Esophagus (tissue), 2 donors: ENCODE measurements around the gene CDH22. TPM values are rescaled to one million over a fixed set of nuclear protein-coding genes. Genes with fewer than 3 reads are reported as not detected.

Experiments used
- H3K27ac ChIP-seq, 2 donors: one replicate each; pipeline ENCODE4 v1.5.1; 2013; ENCODE audit warnings: low read depth in 2 of 2, mild to moderate bottlenecking in 2 of 2, inconsistent platforms in 1 of 2, low read length in 1 of 2, moderate library complexity in 1 of 2
- H3K27me3 ChIP-seq, 2 donors: one replicate each; pipeline ENCODE4 v1.6.1; 2013; ENCODE audit warnings: low read length in 2 of 2, control low read depth in 1 of 2, mild to moderate bottlenecking in 1 of 2; ENCODE audit not compliant: insufficient read depth in 2 of 2, control insufficient read depth in 1 of 2
- H3K36me3 ChIP-seq, 2 donors: one replicate each; pipeline ENCODE4 v1.6.1; 2013; ENCODE audit warnings: low read length in 1 of 2; ENCODE audit not compliant: control insufficient read depth in 2 of 2, insufficient read depth in 2 of 2
- H3K4me1 ChIP-seq, 2 donors: one replicate each; pipeline ENCODE4 v1.6.1; 2013; ENCODE audit warnings: low read length in 1 of 2; ENCODE audit not compliant: control insufficient read depth in 2 of 2, insufficient read depth in 2 of 2
- H3K4me3 ChIP-seq, 2 donors: one replicate each; pipeline ENCODE4 v1.5.1; 2013; ENCODE audit warnings: low read length in 2 of 2, mild to moderate bottlenecking in 2 of 2, low read depth in 1 of 2, moderate library complexity in 1 of 2
- H3K9me3 ChIP-seq, 2 donors: one replicate each; pipeline ENCODE4 v1.6.1; 2013; ENCODE audit warnings: mild to moderate bottlenecking in 2 of 2, low read depth in 1 of 2, low read length in 1 of 2, moderate library complexity in 1 of 2; ENCODE audit not compliant: control insufficient read depth in 2 of 2, insufficient read depth in 1 of 2
- WGBS, 2 donors: extraction: QIAGEN DNeasy Blood & Tissue Kit; methylation state at CpG; one replicate each; pipeline ENCODE4 v1.1.7; 2013; 5-methylcytosine and 5-hydroxymethylcytosine counted together
- polyA plus RNA-seq, 2 donors: library from polyadenylated mRNA; stranded (reverse); fragments of 200-250 nt; gene quantifications; one replicate each; pipeline ENCODE4 v1.2.3, GENCODE V29; 2013
- donor health status: healthy with polysubstance abuse.
- donor health status: Bipolar disorder and iron deficiency.

Gene CDH22
- polyA plus RNA-seq, 2 donors = 0.55 to 0.86 TPM

DNA sequence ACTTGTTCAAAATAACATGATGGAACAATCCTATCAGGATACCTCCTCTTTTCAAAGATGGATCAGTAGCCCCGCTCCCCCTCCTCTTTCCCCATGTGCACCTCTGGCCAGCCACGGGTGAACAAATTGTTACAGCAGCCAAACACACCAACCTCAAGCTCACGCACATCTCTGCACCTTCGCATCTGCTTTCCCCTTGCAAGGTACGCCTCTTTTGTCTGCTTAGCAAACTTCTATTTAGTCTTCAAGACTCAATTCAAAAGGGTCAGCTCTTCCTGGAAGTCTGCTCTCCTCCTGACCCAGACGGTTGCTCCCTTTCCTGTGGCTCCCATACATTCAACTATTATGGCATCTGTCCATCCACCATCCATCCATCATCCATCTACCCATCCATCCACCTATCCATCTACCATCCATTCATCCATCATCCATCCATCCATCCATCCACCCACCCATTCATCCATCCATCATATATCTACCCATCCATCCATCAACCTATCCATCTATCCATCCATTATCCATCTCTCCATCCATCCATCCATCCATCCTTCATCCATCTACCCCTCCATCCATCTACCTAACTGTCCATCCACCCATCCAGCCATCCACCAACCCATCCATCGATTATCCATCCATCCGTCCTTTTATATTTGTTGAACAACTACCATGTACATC is 36.3 kb upstream of the CDH22 start:
- H3K4me3 ChIP-seq = no peak overlapping the region
- no peaks in the 10 kb centered on the region for H3K9me3 ChIP-seq
- peaks cover 0 to 4% of the 10 kb centered on the region in 2 donors for H3K27me3 ChIP-seq
- peaks cover 6% of the 10 kb centered on the region in 2 donors for H3K4me1 ChIP-seq
- H3K36me3 ChIP-seq = no peaks in the 10 kb centered on the region
- H3K27ac ChIP-seq = no peak overlapping the region
- WGBS, 2 donors = 62 to 73% methylated on average over 8 of the region's 8 CpGs

DNA sequence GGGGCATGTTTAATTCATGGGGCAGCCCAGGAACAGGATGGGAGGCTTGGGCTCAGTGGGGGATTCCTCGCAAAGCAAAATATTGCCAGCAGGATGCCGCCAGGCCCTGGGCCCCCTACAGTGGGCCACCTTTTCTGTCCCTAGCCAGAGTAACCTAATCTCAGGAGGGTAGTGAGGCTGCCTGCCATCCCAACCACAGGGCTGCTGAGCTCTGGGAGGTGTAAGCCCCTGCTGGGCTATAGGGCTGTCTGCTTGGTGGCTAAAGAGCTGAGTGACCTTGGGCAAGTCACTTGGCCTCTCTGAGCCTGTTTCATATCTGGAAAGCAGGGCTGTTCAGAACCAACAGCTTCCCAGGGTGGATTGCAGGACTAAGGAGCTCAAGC is 35.7 kb upstream of the CDH22 start:
- Histone ChIP-seq H3K27ac (no peak overlapping the region), H3K36me3 (no peaks in the 10 kb centered on the region), H3K4me3 (no peak overlapping the region), H3K9me3 (no peaks in the 10 kb centered on the region), H3K27me3 (peaks cover 0 to 6% of the 10 kb centered on the region in 2 donors), H3K4me1 (peaks cover 6% of the 10 kb centered on the region in 2 donors)
- 63 to 72% methylated on average over 2 of the region's 2 CpGs for WGBS, 2 donors

- H3K4me3 ChIP-seq = no peak overlapping the region
- H3K27ac ChIP-seq = no peak overlapping the region
- H3K36me3 ChIP-seq = no peaks in the 10 kb centered on the region
- WGBS, 2 donors = 7 to 15% methylated on average over 17 of the region's 17 CpGs
- no peaks in the 10 kb centered on the region for H3K9me3 ChIP-seq
- H3K27me3 ChIP-seq = peaks cover 0 to 6% of the 10 kb centered on the region in 2 donors
- H3K4me1 ChIP-seq = peaks cover 6% of the 10 kb centered on the region in 2 donors
Observed at GRCh38 chr20:46343348-46343974, 35.2 kb upstream of the CDH22 start.

- peaks cover 0 to 6% of the 10 kb centered on the region in 2 donors for H3K27me3 ChIP-seq
Observed at GRCh38 chr20:46342451-46343347, 34.4 kb upstream of the CDH22 start.

DNA sequence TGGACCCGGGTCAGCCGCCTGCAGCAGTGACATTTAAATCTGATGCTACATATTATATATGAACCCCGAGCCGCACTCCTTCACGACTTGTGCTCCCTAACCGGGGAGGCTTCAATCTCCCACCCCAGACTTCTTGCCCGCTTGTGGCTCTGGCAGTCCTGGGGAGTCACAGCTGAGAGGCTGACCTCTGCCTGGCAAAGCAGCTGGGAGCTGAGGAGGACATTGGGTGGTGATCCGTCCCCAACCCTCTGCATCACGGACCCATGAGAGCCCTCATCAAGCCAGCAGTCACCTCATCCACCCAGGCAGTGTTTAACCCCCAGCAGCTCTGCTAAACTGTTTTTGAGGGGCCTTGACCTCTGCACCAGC is 33.7 kb upstream of the CDH22 start:
- H3K27ac ChIP-seq = no peak overlapping the region
- WGBS, 2 donors = 52 to 55% methylated on average over 9 of the region's 9 CpGs
- peaks cover 6% of the 10 kb centered on the region in 2 donors for H3K4me1 ChIP-seq
- no peaks in the 10 kb centered on the region for H3K9me3 ChIP-seq
- H3K36me3 ChIP-seq = no peaks in the 10 kb centered on the region
- H3K27me3 ChIP-seq = peaks cover 0 to 6% of the 10 kb centered on the region in 2 donors
- H3K4me3 ChIP-seq = no peak overlapping the region

More at GRCh38 chr20:46342451-46343347, 34.4 kb upstream of the CDH22 start:
- Histone ChIP-seq H3K27ac (no peak overlapping the region), H3K4me1 (peaks cover 6% of the 10 kb centered on the region in 2 donors), H3K36me3 (no peaks in the 10 kb centered on the region), H3K9me3 (no peaks in the 10 kb centered on the region), H3K4me3 (no peak overlapping the region)
- 36 to 37% methylated on average over 17 of the region's 17 CpGs for WGBS, 2 donors

- no peak overlapping the region for H3K27ac ChIP-seq
- no peak overlapping the region for H3K4me3 ChIP-seq
- no peaks in the 10 kb centered on the region for H3K9me3 ChIP-seq
- H3K27me3 ChIP-seq = peaks cover 0 to 6% of the 10 kb centered on the region in 2 donors
- H3K4me1 ChIP-seq = peaks cover 6% of the 10 kb centered on the region in 2 donors
- no peaks in the 10 kb centered on the region for H3K36me3 ChIP-seq
- 51 to 54% methylated on average over 24 of the region's 24 CpGs for WGBS, 2 donors
Observed at GRCh38 chr20:46341074-46342009, 33.0 kb upstream of the CDH22 start.

- Histone ChIP-seq H3K4me1 (peaks cover 6% of the 10 kb centered on the region in 2 donors), H3K4me3 (no peak overlapping the region), H3K27ac (no peak overlapping the region), H3K9me3 (no peaks in the 10 kb centered on the region), H3K36me3 (no peaks in the 10 kb centered on the region), H3K27me3 (peaks cover 0 to 6% of the 10 kb centered on the region in 2 donors)
- WGBS, 2 donors = 81 to 84% methylated on average over 7 of the region's 7 CpGs
Observed at GRCh38 chr20:46339037-46339436, 30.7 kb upstream of the CDH22 start.

DNA sequence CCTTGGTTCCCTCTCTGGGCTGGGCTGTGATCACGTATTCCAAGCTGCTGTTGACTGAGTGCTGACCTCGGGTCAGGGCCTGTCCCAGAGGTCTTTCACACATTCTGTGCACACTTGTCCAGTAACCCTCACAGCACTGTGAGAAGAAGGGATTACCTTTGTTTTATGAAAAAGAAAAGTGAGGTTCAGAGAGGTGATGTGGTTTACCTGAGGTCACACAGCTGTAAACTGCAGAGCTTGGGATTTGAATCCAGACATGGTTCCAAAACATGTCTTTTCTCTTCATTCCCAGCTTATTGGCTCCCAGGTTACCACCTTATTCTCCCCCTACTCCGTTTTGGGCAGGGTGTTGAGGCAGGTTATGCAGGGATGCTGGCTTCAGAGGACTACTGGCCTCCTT is 28.4 kb upstream of the CDH22 start:
- Histone ChIP-seq H3K27me3 (peaks cover 0 to 2% of the 10 kb centered on the region in 2 donors), H3K9me3 (no peaks in the 10 kb centered on the region), H3K27ac (no peak overlapping the region), H3K4me1 (peaks cover 0 to 7% of the 10 kb centered on the region in 2 donors), H3K4me3 (no peak overlapping the region), H3K36me3 (no peaks in the 10 kb centered on the region)
- 57 to 58% methylated on average over 3 of the region's 3 CpGs for whole genome bisulfite sequencing, 2 donors
